ENCODE results near the gene DDX21. TPM values are rescaled to one million over a fixed set of nuclear protein-coding genes. Genes with fewer than 3 reads are reported as not detected.
"Not testable (repeated sequence)": the region's sequence is repeated elsewhere in the genome, so short reads cannot be mapped to it uniquely, and the experiment has no call there.

Gene DDX21
- polyA plus RNA-seq (ENCODE audit: insufficient read length in 4 of 4), result 10 to 100 TPM; 48.4 to 60.8 (median 50.9) TPM

GRCh38 chr10:68955832-68956532, at the start of gene DDX21:
TSS of gene DDX21 (plus strand) at chr10:68956170. CDS start at chr10:68956226, 56 bp downstream.
- peak; percentile 82 to 90 (median 87) for DNase-seq (ENCODE audit: low read depth in 4 of 4, low spot score in 2 of 4)

GRCh38 chr10:68924593-68924992, 31.4 kb upstream of the DDX21 start:
- peak in 1 of 4 donors; percentile 21 for DNase-seq (ENCODE audit: low read depth in 4 of 4, low spot score in 2 of 4)

DNA sequence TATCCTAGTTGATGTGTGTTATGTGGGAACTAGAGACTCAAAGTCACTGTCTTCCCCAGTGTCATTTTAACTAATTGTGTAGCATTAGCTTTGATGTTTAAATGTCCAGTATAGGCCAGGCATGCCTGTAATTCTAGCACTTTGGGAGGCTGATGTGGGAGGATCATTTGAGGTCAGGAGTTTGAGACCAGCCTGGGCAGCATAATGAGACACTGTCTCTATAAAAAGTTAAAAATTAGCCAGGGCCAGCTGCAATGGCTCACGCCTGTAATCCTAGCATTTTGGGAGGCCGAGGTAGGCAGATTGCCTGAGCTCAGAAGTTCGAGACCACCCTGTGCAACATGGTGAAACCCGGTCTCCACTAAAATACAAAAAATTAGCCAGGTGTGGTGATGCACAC, 30.5 kb upstream of the DDX21 start:
- DNase-seq (ENCODE audit: low read depth in 4 of 4, low spot score in 2 of 4), result no peak

- DNase-seq (ENCODE audit: low read depth in 4 of 4, low spot score in 2 of 4), result not testable (repeated sequence)
These were observed 26.8 kb upstream of the DDX21 start for GRCh38 chr10:68929157-68929556.

DNA sequence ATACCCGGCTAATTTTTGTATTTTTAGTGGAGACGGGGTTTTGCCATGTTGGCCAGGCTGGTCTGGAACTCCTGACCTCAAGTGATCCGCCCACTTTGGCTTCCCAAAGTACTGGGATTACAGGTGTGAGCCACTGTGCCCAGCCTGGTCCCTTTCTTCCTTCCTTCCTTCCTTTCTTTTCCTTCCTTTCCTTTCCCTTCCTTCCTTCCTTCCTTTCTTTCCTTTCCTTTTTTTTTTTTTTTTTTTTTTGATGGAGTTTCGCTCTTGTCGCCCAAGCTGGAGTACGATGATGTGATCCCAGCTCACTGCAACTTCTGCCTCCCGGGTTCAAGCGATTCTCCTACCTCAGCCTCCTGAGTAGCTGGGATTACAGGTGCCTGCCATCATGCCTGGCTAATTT, 26.1 kb upstream of the DDX21 start:
- DNase-seq (ENCODE audit: low read depth in 4 of 4, low spot score in 2 of 4), result not testable (repeated sequence)

- DNase-seq (ENCODE audit: low read depth in 4 of 4, low spot score in 2 of 4), result not testable (repeated sequence)
These were observed 23.1 kb upstream of the DDX21 start for GRCh38 chr10:68932860-68933259.

DNA sequence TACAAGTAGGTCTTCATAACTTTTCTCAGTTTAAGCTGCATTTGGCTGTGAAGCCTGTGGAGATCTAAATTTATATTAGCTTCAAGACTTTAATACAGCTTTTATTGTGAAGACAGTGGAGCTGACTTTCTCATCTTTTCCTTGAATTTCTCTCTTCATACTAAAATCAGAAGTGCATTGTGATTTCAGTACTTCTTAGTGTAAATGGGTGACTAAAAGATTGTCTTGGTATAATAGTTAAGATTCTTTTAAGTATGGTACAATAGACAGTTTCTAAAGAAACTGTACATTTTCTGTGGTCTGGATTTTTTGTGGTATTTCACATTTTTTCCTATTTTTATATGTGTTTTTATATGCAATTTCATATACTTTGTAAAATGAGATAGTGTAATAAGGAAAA, 21.0 kb upstream of the DDX21 start:
- DNase-seq (ENCODE audit: low read depth in 4 of 4, low spot score in 2 of 4), result no peak

- peak in 1 of 4 donors; percentile 21 for DNase-seq (ENCODE audit: low read depth in 4 of 4, low spot score in 2 of 4)
These were observed 17.9 kb upstream of the DDX21 start for GRCh38 chr10:68938117-68938516.

DNA sequence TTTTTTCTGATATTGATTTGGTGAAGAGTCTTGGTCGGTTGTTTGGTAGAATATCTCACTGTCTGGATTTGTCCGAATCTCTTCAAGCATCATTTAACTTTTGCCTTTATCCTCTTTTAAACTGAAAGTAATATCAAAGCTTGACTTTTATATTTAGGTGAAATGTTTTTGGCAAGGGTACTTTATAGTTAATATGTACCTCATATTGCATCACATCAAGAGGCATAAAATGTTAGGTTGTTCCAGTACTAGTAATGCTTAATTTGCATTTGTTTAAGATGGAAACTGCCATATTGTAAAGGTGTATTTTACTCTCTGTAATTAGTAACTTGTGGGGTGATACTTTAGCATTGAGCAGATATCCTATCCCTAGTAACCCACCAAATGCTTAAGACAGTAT, 17.1 kb upstream of the DDX21 start:
- DNase-seq (ENCODE audit: low read depth in 4 of 4, low spot score in 2 of 4), result no peak

DNA sequence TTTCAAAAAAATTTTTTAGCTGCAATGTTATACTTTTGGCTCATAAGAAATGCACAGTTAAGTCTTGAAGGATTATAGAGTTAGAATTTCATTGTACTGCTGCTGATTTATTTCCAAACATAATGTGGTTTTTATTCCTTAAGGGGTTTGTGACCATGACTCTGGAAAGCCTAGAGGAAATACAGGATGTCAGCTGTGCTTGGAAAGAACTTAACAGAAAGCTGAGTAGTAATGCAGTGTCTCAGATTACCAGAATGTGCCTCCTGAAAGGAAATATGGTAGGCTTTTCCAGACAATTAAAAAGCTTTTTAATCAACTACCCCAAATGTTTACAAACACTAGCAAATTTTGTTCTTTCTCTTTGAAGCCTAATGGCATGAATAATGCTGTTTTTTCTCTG, 15.1 kb upstream of the DDX21 start:
- DNase-seq (ENCODE audit: low read depth in 4 of 4, low spot score in 2 of 4), result not testable (repeated sequence)

DNA sequence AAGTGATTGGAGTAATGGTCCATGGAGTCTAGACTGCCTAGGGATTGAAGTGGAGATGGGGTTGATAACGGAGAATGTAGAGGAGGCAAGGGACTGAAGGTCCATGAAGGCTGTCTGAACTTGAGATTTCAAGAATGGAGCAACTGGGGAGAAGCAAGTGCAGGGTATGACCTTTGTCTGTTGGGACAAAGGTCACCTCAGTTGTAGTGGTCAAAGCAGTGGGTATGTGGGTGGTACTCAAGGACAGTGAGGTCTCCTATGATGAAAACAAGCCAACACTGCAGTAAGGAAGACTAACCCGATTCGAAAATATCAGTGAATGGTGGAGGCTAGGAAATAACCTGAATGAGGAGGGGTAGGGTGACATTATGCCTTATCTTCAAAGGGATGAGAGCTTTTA, 5.4 kb upstream of the DDX21 start:
- DNase-seq (ENCODE audit: low read depth in 4 of 4, low spot score in 2 of 4), result no peak

DNA sequence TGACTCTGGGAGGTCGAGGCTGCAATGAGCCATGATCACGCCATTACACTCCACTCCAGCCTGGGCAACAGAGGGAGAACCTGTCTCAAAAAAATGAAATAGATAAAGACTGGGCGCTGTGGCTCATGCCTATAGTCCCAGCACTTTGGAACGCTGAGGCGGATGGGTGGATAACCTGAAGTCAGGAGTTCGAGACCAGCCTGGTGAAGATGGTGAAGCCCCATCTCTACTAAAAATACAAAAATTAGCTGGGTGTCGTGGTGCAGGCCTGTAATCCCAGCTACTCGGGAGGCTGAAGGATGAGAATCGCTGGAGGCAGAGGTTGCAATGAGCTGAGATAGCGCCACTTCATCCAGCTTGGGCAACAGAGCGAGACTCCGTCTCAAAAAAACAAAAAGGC, 1.1 kb upstream of the DDX21 start:
- no peak for DNase-seq (ENCODE audit: low read depth in 4 of 4, low spot score in 2 of 4)

GRCh38 chr10:68955355-68955831, 577 bp upstream of the DDX21 start:
- no peak for DNase-seq (ENCODE audit: low read depth in 4 of 4, low spot score in 2 of 4)

DNA sequence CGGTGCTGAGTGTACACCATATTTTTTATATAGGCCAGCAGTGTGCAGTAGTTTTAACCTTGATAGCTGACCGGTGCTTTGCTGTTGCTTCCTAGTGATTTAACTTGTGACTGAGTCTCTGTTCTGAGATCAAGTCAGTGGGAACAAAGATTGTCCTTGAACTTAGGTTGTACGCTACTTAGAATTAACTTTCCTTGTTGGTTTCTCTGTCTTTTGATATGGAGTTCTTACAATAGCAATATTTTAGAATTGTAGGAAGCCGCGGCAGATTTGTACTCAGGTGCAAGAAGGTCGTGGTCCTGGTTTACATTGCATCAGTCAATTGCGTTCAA, 1.3 kb downstream of the DDX21 start:
- DNase-seq (ENCODE audit: low read depth in 4 of 4, low spot score in 2 of 4), result no peak

- DNase-seq (ENCODE audit: low read depth in 4 of 4, low spot score in 2 of 4), result no peak
These were observed 1.7 kb downstream of the DDX21 start for GRCh38 chr10:68957654-68958053.

DNA sequence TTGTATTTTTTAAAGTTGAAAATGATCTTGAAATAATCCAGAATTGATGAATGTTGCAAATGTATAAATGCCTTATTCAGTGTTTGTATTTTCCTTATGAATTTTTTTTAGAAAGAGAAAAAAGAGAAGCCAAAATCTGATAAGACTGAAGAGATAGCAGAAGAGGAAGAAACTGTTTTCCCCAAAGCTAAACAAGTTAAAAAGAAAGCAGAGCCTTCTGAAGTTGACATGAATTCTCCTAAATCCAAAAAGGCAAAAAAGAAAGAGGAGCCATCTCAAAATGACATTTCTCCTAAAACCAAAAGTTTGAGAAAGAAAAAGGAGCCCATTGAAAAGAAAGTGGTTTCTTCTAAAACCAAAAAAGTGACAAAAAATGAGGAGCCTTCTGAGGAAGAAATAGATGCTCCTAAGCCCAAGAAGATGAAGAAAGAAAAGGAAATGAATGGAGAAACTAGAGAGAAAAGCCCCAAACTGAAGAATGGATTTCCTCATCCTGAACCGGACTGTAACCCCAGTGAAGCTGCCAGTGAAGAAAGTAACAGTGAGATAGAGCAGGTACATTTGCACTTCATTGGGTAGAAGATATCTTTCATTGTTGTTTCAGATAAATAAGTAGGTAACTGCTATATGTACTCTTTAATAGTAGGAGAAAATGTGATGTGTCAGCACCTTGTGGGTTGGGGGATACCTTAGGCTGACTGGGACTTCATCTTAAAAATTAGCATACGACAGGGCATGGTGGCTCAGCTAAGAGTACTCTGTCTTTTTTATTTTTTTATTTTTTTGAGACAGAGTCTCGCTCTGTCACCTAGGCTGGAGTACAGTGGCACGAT, 3.9 kb downstream of the DDX21 start:
- DNase-seq (ENCODE audit: low read depth in 4 of 4, low spot score in 2 of 4), result no peak

DNA sequence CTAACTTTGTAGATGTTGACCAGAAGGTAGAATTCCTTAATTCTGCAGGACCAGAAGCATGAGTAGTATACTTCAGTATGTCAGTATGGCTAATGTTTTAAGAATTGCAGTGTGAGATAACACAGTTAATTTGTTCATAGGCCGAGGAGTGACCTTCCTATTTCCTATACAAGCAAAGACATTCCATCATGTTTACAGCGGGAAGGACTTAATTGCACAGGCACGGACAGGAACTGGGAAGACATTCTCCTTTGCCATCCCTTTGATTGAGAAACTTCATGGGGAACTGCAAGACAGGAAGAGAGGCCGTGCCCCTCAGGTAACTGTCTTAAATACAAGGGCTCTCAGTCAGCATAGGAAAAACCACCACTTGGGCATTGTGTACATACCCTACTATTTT, 7.2 kb downstream of the DDX21 start:
- no peak for DNase-seq (ENCODE audit: low read depth in 4 of 4, low spot score in 2 of 4)

DNA sequence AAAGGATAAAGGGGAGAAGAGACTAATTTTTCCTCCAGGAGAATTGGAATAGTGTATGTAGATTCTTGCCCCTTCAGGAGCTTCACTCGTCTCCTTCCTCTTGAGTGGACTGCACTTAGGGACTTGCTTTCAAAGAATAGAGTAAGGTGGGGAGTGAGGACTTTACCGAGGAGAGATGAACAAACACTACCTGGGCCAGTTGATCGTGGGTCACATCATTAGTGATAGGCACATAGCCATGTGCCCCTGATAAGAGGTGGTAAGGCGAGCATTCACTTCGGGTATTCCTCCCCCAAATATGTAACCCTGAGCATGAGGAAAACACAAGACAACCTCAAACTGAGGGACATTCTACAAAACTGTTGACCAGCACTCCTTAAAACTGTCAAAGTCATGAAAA, 18.0 kb downstream of the DDX21 start:
- no peak for DNase-seq (ENCODE audit: low read depth in 4 of 4, low spot score in 2 of 4)

- DNase-seq (ENCODE audit: low read depth in 4 of 4, low spot score in 2 of 4), result not testable (repeated sequence)
These were observed 20.0 kb downstream of the DDX21 start for GRCh38 chr10:68975936-68976473.

- DNase-seq (ENCODE audit: low read depth in 4 of 4, low spot score in 2 of 4), result not testable (repeated sequence)
These were observed 23.8 kb downstream of the DDX21 start for GRCh38 chr10:68979738-68980137.

- DNase-seq (ENCODE audit: low read depth in 4 of 4, low spot score in 2 of 4), result no peak
These were observed 25.1 kb downstream of the DDX21 start for GRCh38 chr10:68981074-68981473.

- no peak for DNase-seq (ENCODE audit: low read depth in 4 of 4, low spot score in 2 of 4)
These were observed 26.4 kb downstream of the DDX21 start for GRCh38 chr10:68982389-68982788.
